LNCaP clone FGC (cell line): Measurements from ENCODE around the gene MAPK12.

ENCODE experiments used
- DNase-seq: peaks from one replicate; pipeline ENCODE4 v3.0.0-alpha.2; 2011; ENCODE audit warnings: low read depth
- H3K4me3 ChIP-seq: 2 replicates; pipeline ENCODE4 v1.5.1; 2011; ENCODE audit warnings: mild to moderate bottlenecking, low read depth, low read length, control low read depth
- CTCF ChIP-seq: IDR thresholded peaks from 2 replicates; pipeline ENCODE4 v1.5.1; 2012; ENCODE audit warnings: mild to moderate bottlenecking; ENCODE audit not compliant: control insufficient read depth, insufficient read depth; ENCODE audit errors: extremely low read depth

Gene MAPK12

GRCh38 chr22:50217543-50218152 is 43.8 kb downstream of the MAPK12 start:
- no peak overlapping the region for H3K4me3 ChIP-seq
- no peak for TF ChIP-seq CTCF
- DNase-seq: no peak

- H3K4me3 ChIP-seq: no peak overlapping the region
- no peak for DNase-seq
- no peak for TF ChIP-seq CTCF
Measured at GRCh38 chr22:50216684-50217520, 44.6 kb downstream of the MAPK12 start.

GRCh38 chr22:50216055-50216683 is 45.3 kb downstream of the MAPK12 start:
- H3K4me3 ChIP-seq: no peak overlapping the region
- no peak for DNase-seq
- TF ChIP-seq CTCF: no peak

GRCh38 chr22:50215297-50216054 is 46.0 kb downstream of the MAPK12 start:
- no peak overlapping the region for H3K4me3 ChIP-seq
- DNase-seq: no peak
- TF ChIP-seq CTCF: no peak

GRCh38 chr22:50213263-50213662 is 48.2 kb downstream of the MAPK12 start:
- no peak overlapping the region for H3K4me3 ChIP-seq
- DNase-seq: no peak
- no peak for TF ChIP-seq CTCF

- H3K4me3 ChIP-seq: no peak overlapping the region
- TF ChIP-seq CTCF: no peak
Measured at GRCh38 chr22:50211147-50211546, 50.3 kb downstream of the MAPK12 start.

More at GRCh38 chr22:50211147-50211546, 50.3 kb downstream of the MAPK12 start:
- DNase-seq: no peak
